GM23248 (cell line): ENCODE results near the gene SLC17A7. TPM values are rescaled to one million over a fixed set of nuclear protein-coding genes. Genes with fewer than 3 reads are reported as not detected.
A peak's percentile ranks its signal among the peaks of the same experiment; 100 is the strongest.
"Not testable (repeated sequence)": the region's sequence is repeated elsewhere in the genome, so short reads cannot be mapped to it uniquely, and the experiment has no call there.

Experiments
- DNase-seq: peaks from one replicate; pipeline ENCODE4 v3.0.0-alpha.2; 2015
- H2AFZ ChIP-seq: fragments of 200-600 bp; sonication (generic); 2 replicates; pipeline ENCODE4 v1.6.1; 2016; ENCODE audit warnings: antibody characterized with exemption
- H3F3A ChIP-seq: fragments of 200-600 bp; sonication (generic); 2 replicates; pipeline ENCODE4 v1.6.1; 2016; ENCODE audit warnings: mild to moderate bottlenecking, antibody characterized with exemption, mixed run types; ENCODE audit not compliant: insufficient read depth
- H3K27ac ChIP-seq: fragments of 200-600 bp; sonication (generic); 2 replicates; pipeline ENCODE4 v1.5.1; 2016; ENCODE audit warnings: mild to moderate bottlenecking
- H3K27me3 ChIP-seq: fragments of 200-600 bp; sonication (generic); replicated peaks from 2 replicates; pipeline ENCODE4 v1.6.1; 2016; ENCODE audit warnings: mild to moderate bottlenecking; ENCODE audit not compliant: insufficient read depth
- H3K36me3 ChIP-seq: fragments of 200-600 bp; sonication (generic); 2 replicates; pipeline ENCODE4 v1.6.1; 2016; ENCODE audit warnings: low read depth, mild to moderate bottlenecking
- H3K4me1 ChIP-seq: fragments of 200-600 bp; sonication (generic); 2 replicates; pipeline ENCODE4 v1.6.1; 2016; ENCODE audit warnings: mild to moderate bottlenecking; ENCODE audit not compliant: insufficient read depth
- H3K4me2 ChIP-seq: fragments of 200-600 bp; sonication (generic); one replicate; pipeline ENCODE4 v1.6.1; 2016; ENCODE audit warnings: mild to moderate bottlenecking; ENCODE audit not compliant: unreplicated experiment
- H3K4me3 ChIP-seq: fragments of 200-600 bp; sonication (generic); 2 replicates; pipeline ENCODE4 v1.5.1; 2016; ENCODE audit warnings: mild to moderate bottlenecking
- H3K79me2 ChIP-seq: fragments of 200-600 bp; sonication (generic); 2 replicates; pipeline ENCODE4 v1.6.1; 2016; ENCODE audit warnings: mild to moderate bottlenecking; ENCODE audit not compliant: insufficient read depth
- H3K9ac ChIP-seq: fragments of 200-600 bp; sonication (generic); 2 replicates; pipeline ENCODE4 v1.6.1; 2016; ENCODE audit warnings: mild to moderate bottlenecking
- H3K9me2 ChIP-seq: fragments of 200-600 bp; sonication (generic); 2 replicates; pipeline ENCODE4 v1.6.1; 2016; ENCODE audit warnings: mixed run types, mild to moderate bottlenecking, moderate library complexity; ENCODE audit not compliant: insufficient read depth
- H3K9me3 ChIP-seq: fragments of 200-600 bp; sonication (generic); one replicate; pipeline ENCODE4 v1.6.1; 2017; ENCODE audit warnings: low read depth
- H4K20me1 ChIP-seq: fragments of 200-600 bp; sonication (generic); 2 replicates; pipeline ENCODE4 v1.6.0; 2016; ENCODE audit not compliant: insufficient read depth
- EZH2 ChIP-seq: fragments of 200-600 bp; sonication (generic); IDR thresholded peaks from 2 replicates; pipeline ENCODE4 v1.6.1; 2018; ENCODE audit warnings: antibody characterized with exemption, mild to moderate bottlenecking; ENCODE audit not compliant: insufficient read depth, poor library complexity, severe bottlenecking
- EZH2phosphoT487 ChIP-seq: fragments of 200-600 bp; sonication (generic); IDR thresholded peaks from 2 replicates; pipeline ENCODE4 v1.6.1; 2018; ENCODE audit warnings: antibody characterized with exemption, moderate library complexity, mild to moderate bottlenecking, low read depth; ENCODE audit not compliant: insufficient read depth
- WGBS, 2 experiments: methylation state at CpG; one replicate each; pipeline ENCODE4 v1.1.6; 2015 to 2017; ENCODE audit warnings: low lambda C conversion rate in 2 of 2, low coverage in 1 of 2; ENCODE audit errors: missing lambda C conversion rate in 2 of 2; 5-methylcytosine and 5-hydroxymethylcytosine counted together
- in situ Hi-C: fragments of 300-500 bp; cut with MboI; formaldehyde crosslinking; loops from 2 replicates; pipeline ENCODE4 v1.15.0; 2020
- polyA plus RNA-seq: library from polyadenylated mRNA; unstranded; fragments of >200 nt; fragmentation: Nextera tagmentation; extraction: Ambion mirVana; gene quantifications from 2 replicates; pipeline ENCODE4 v1.2.1, GENCODE V29; 2016
- total RNA-seq: library from RNA; depleted of rRNA; stranded (reverse); fragments of >200 nt; shearing (Covaris generic); gene quantifications from 2 replicates; pipeline ENCODE4 v1.2.3, GENCODE V29; 2014

SLC17A7 gene
- total and polyA plus RNA-seq, 2 experiments from 2014 or later, result not detected

DNA sequence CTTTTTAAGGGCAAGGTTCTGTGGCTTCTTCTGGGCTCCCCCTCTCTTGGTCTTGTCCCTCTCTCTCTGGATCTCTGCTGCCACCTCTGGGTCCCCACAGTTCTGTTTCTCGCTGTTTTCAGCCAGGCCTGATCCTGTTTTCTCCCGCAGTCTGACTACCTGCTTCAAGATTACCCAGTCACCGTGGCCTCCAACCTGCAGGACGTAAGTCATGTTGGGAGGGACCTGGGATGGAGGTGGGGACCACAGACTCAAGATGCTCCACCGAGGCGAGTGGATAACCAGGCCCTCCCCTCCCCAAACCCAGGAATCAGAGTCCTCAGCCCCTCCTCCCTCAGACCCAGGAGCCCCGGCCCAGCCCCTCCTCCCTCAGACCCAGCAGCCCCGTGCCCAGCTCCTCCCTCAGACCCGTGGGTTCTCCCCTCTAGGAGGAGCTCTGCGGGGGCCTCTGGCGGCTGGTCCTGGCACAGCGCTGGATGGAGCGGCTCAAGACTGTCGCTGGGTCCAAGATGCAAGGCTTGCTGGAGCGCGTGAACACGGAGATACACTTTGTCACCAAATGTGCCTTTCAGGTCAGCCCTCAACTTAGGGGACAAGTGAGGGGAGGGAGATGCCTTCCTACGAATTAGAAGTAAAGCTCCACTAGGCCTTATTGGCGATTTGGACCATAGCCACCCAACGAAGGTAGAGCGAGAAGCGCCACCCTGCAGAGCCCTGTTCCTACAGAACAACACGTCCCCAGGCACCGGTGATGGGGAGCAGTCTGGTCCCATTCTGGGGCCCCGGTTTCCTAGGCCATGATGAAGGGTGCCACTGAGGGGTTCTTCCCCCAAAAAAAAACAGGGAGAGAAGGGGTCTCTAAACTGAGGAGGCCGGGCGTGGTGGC is 34.9 kb upstream of the SLC17A7 start:
- no peak overlapping the region for H2AFZ ChIP-seq

DNA sequence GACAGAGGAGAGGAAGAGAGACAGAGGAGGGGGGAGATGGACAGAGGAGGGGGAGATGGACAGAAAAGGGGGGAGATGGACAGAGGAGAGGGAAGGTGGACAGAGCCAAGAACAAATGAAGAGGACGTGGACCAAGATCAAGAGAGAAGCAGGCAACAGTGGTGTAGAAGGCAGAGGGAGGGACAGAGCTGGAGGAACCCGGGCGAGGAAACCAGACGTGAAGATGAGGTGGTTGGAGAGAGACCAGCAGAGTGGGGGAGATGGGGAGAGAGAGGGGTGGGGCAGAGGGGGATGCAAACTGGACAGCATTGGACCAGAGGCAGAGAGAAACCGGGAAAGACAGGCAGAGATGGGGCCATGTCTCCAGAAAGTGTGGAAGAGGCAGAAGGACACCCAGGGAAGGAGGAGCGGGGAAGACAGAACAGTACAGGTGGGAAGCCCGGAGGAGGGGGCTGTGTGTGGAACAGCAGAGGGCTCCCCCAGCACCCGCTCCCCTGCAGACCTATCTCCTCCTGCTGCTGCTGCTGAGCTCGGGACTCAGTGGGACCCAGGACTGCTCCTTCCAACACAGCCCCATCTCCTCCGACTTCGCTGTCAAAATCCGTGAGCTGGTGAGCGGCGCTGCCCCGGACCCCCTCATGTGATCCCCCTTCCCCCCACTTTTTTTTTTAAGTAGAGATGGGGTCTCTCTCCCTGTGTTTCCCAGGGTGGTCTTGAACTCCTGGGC is 34.0 kb upstream of the SLC17A7 start:
- peak; percentile 46 for DNase-seq
- in situ Hi-C loops, result no loop called here
- H4K20me1 ChIP-seq, result no peaks in the 10 kb centered on the region
- peak overlapping the region; percentile 95 for H3K4me2 ChIP-seq
- no peak overlapping the region; the same call in 1 of the 2 replicates for H3K9ac ChIP-seq
- no peaks in the 10 kb centered on the region for H3K9me2 ChIP-seq
- no peaks in the 10 kb centered on the region for H3K27me3 ChIP-seq
- 38 to 49% methylated on average over 8 to 15 of the region's 15 CpGs for WGBS, 2 experiments
- no peak overlapping the region for H3K27ac ChIP-seq
- peak overlapping the region; percentile 99; the same call in 1 of the 2 replicates for H3K4me3 ChIP-seq
- no peaks in the 10 kb centered on the region for H3K9me3 ChIP-seq
- H3K36me3 ChIP-seq, result no peaks in the 10 kb centered on the region
- H2AFZ ChIP-seq, result peak overlapping the region; percentile 96; the same call in 1 of the 2 replicates
- H3K4me1 ChIP-seq, result peaks cover 4% of the 10 kb centered on the region
- H3F3A ChIP-seq, result no peaks in the 10 kb centered on the region
- H3K79me2 ChIP-seq, result no peaks in the 10 kb centered on the region
- TF ChIP-seq EZH2 (no peak), EZH2phosphoT487 (no peak)

More for the DNA sequence above, 34.9 kb upstream of the SLC17A7 start:
- peaks cover 4% of the 10 kb centered on the region for H3K4me1 ChIP-seq
- in situ Hi-C loops, result no loop called here
- 49 to 50% methylated on average over 25 to 27 of the region's 27 CpGs for WGBS, 2 experiments
- TF ChIP-seq EZH2, result no peak
- TF ChIP-seq EZH2phosphoT487, result no peak
- no peaks in the 10 kb centered on the region for H3K27me3 ChIP-seq
- no peaks in the 10 kb centered on the region for H3F3A ChIP-seq
- H3K36me3 ChIP-seq, result no peaks in the 10 kb centered on the region
- no peaks in the 10 kb centered on the region for H3K9me2 ChIP-seq
- no peak overlapping the region for H3K4me2 ChIP-seq
- H3K9ac ChIP-seq, result no peak overlapping the region
- no peaks in the 10 kb centered on the region for H3K79me2 ChIP-seq
- H3K9me3 ChIP-seq, result no peaks in the 10 kb centered on the region
- peak; percentile 64 for DNase-seq
- no peaks in the 10 kb centered on the region for H4K20me1 ChIP-seq
- no peak overlapping the region for H3K4me3 ChIP-seq
- no peak overlapping the region for H3K27ac ChIP-seq

DNA sequence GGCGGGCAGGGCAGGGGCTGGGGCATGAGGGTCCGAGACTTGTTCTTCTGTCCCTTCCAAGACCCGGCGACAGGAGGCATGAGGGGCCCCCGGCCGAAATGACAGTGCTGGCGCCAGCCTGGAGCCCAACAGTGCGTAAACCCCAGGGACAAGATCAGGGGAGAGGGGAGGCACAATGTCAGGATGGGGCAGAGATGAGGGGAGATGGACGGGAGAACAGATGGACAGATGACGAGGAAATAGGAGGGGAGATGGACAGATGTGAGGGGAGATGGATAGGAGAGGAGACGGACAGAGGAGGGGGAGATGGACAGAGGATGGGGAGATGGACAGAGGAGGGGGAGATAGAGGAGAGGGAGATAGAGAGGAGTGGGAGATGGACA is 33.2 kb upstream of the SLC17A7 start:
- 1 to 3% methylated on average over 8 to 11 of the region's 11 CpGs for WGBS, 2 experiments
- Histone ChIP-seq H3K9ac (peak overlapping the region; percentile 92), H3K27ac (no peak overlapping the region)

DNA sequence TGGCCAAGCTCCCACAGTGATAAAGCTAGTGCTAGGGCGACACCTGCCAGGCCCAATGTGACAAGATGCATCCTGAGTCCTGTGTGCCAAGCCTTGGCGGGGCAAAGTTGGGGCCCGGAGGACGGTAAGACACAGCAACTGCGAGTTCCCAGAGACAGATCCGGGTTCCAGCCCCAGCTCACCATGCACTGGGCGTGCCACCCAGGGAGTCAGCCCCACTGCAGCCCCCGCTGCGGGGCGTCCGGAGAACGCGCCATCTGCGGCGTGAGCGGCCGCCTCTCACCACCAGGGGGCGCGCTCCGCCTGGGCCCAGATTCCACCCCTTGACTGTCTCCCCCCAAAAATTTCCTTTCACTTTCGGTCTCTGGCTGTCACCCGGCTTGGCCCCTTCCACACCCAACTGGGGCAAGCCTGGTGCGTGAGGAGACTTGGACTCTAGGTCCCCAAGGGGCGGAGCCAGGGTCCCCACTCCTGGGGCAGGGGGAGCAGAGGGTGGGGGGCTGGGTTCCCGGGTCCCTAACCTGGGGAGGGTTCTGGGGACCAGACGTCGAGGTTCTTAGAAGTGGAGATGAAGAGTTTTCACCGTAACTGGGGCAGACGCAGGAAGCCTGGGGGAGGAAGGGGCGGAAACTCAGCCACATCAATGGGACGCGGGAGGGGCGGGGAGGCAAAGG is 32.7 kb upstream of the SLC17A7 start, which contains the start of gene FLT3LG:
Gene FLT3LG, plus strand, starts transcription at position 348 of the 674 bp plus-strand sequence. CDS start 425 bp downstream, outside the sequence.
- 1 to 2% methylated on average over 28 to 29 of the region's 33 CpGs for WGBS, 2 experiments
- H3K27ac ChIP-seq, result no peak within 1 kb of the TSS
- DNase-seq, result peak; percentile 83

More for the DNA sequence above, 33.2 kb upstream of the SLC17A7 start:
- Histone ChIP-seq H3K4me1 (peaks cover 4% of the 10 kb centered on the region), H3F3A (no peaks in the 10 kb centered on the region), H3K4me2 (peak overlapping the region; percentile 95), H3K9me3 (no peaks in the 10 kb centered on the region), H2AFZ (peak overlapping the region; percentile 96), H3K4me3 (peak overlapping the region; percentile 99), H3K79me2 (no peaks in the 10 kb centered on the region), H3K27me3 (no peaks in the 10 kb centered on the region), H3K9me2 (no peaks in the 10 kb centered on the region), H4K20me1 (no peaks in the 10 kb centered on the region), H3K36me3 (no peaks in the 10 kb centered on the region)
- no peak for DNase-seq
- in situ Hi-C loops, result no loop called here
- TF ChIP-seq EZH2phosphoT487 (no peak), EZH2 (no peak)

DNA sequence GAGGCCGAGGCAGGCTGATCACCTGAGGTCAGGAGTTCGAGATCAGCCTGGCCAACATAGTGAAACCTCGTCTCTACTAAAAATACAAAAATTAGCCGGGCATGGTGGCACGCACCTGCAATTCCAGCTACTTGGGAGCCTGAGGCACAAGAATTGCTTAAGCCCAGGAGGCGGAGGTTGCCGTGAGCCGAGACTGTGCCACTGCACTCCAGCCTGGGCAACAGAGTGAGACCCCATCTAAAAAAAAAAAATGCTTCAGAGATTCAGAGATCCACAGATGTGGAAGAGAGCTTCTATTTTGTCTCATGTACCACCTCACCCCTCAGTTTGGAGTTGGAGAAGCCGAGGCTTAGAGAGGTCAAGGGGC is 32.2 kb upstream of the SLC17A7 start:
- H3K27ac ChIP-seq, H3K79me2 ChIP-seq, H3K9me2 ChIP-seq, H3F3A ChIP-seq, H3K4me1 ChIP-seq, H4K20me1 ChIP-seq, in situ Hi-C loops, DNase-seq, H3K27me3 ChIP-seq, H3K9me3 ChIP-seq, H3K36me3 ChIP-seq: not testable (repeated sequence)
- Histone ChIP-seq H3K4me2 (peak overlapping the region; percentile 95), H3K4me3 (peak overlapping the region; percentile 99), H3K9ac (peak overlapping the region; percentile 92), H2AFZ (peak overlapping the region; percentile 96)
- 56 to 60% methylated on average over 9 of the region's 9 CpGs for WGBS, 2 experiments

More for the DNA sequence above, 32.7 kb upstream of the SLC17A7 start, which contains the start of gene FLT3LG:
- H4K20me1 ChIP-seq, result no peaks in the 10 kb centered on the region
- H3K27me3 ChIP-seq, result no peaks in the 10 kb centered on the region
- in situ Hi-C loops, result no loop called here
- H3K9me2 ChIP-seq, result no peaks in the 10 kb centered on the region
- H3K9ac ChIP-seq, result peak within 1 kb of the TSS; percentile 92
- peaks cover 4% of the 10 kb centered on the region for H3K4me1 ChIP-seq
- no peaks in the 10 kb centered on the region for H3K79me2 ChIP-seq
- H3K9me3 ChIP-seq, result no peaks in the 10 kb centered on the region
- peak within 1 kb of the TSS; percentile 95 for H3K4me2 ChIP-seq
- no peaks in the 10 kb centered on the region for H3F3A ChIP-seq
- no peaks in the 10 kb centered on the region for H3K36me3 ChIP-seq
- H3K4me3 ChIP-seq, result peak within 1 kb of the TSS; percentile 99
- H2AFZ ChIP-seq, result peak within 1 kb of the TSS; percentile 96
- no peak for TF ChIP-seq EZH2phosphoT487
- no peak for TF ChIP-seq EZH2
